ENCODE results near the gene TNFAIP8. TPM values are rescaled to one million over a fixed set of nuclear protein-coding genes. Genes with fewer than 3 reads are reported as not detected.

TNFAIP8 gene
- polyA plus RNA-seq, 1 of the 3 experiments (the other 2 are of a cell fraction) = 31.3 TPM

GRCh38 chr5:119377066-119377465 is 21.2 kb downstream of the TNFAIP8 start (continued):
- TF ChIP-seq USF2 (IDR thresholded peaks at IDR 0.05; ENCODE audit: borderline replicate concordance, low read depth, low read length) = no peak
- no peak for TF ChIP-seq MEF2A (IDR thresholded peaks at IDR 0.05; ENCODE audit: borderline replicate concordance, low read depth)
- TF ChIP-seq RXRA (IDR thresholded peaks at IDR 0.05; ENCODE audit: borderline replicate concordance, low read depth) = no peak
- no peak for TF ChIP-seq GATA2 (CRISPR knock-in tag; IDR thresholded peaks at IDR 0.05)
- TF ChIP-seq TCF12 (IDR thresholded peaks at IDR 0.05) = no peak
- no peak for TF ChIP-seq SIN3A (IDR thresholded peaks at IDR 0.05; ENCODE audit: borderline replicate concordance, low read depth, low read length)
- TF ChIP-seq SMC3 (IDR thresholded peaks at IDR 0.05; ENCODE audit: low read depth, low read length) = no peak

- Histone ChIP-seq H3K9me2 (no peaks in the 10 kb centered on the region), H3K4me1 (ENCODE audit: control insufficient read depth in 1 of 2, insufficient read depth in 2 of 2, low read depth in 1 of 2, low read length in 1 of 2) (peaks cover 0 to 11% of the 10 kb centered on the region in 2 experiments; a peak in 1 of 4 replicates), H3K27ac (ENCODE audit: low read depth in 2 of 2, low read length in 1 of 2) (peak overlapping the region; percentile 34 to 67; a peak in 2 of 4 replicates), H3K27me3 (ENCODE audit: insufficient read depth) (no peaks in the 10 kb centered on the region), H3K9me3 (no peaks in the 10 kb centered on the region), H3K36me3 (replicated peaks in 1 of 2; ENCODE audit: control insufficient read depth in 1 of 2, insufficient read depth in 2 of 2, low read length in 1 of 2) (no peaks in the 10 kb centered on the region), H4K20me1 (ENCODE audit: insufficient read depth) (no peaks in the 10 kb centered on the region), H2AFZ (ENCODE audit: low read depth) (no peak overlapping the region), H3K9ac (no peak overlapping the region), H3K79me2 (ENCODE audit: insufficient read depth) (peaks cover 8% of the 10 kb centered on the region; the same call in 1 of the 2 replicates), H3F3A (replicated peaks; ENCODE audit: insufficient read depth) (no peaks in the 10 kb centered on the region), H3K4me2 (no peak overlapping the region), H3K4me3 (ENCODE audit: low read depth in 2 of 2, low read length in 1 of 2) (no peak overlapping the region)
- WGBS (ENCODE audit: low lambda C conversion rate) = 86% methylated on average over 3 of the region's 3 CpGs
- no peak for DNase-seq
- no peak for TF ChIP-seq NRF1 (IDR thresholded peaks at IDR 0.05; ENCODE audit: low read depth, low read length)
- peak; percentile 57 for TF ChIP-seq TCF12 (IDR thresholded peaks at IDR 0.05)
- TF ChIP-seq CHD2 (IDR thresholded peaks at IDR 0.05; ENCODE audit: low read length, partially characterized antibody) = no peak
- no peak for TF ChIP-seq GABPA (IDR thresholded peaks at IDR 0.05; ENCODE audit: low read depth)
- TF ChIP-seq PBX3 (IDR thresholded peaks at IDR 0.05) = no peak
- TF ChIP-seq RXRA (IDR thresholded peaks at IDR 0.05; ENCODE audit: borderline replicate concordance, low read depth) = no peak
- no peak for TF ChIP-seq TAF1 (IDR thresholded peaks at IDR 0.05; ENCODE audit: borderline replicate concordance, low read depth, low read length)
- TF ChIP-seq EP300 (IDR thresholded peaks at IDR 0.05; ENCODE audit: borderline replicate concordance in 1 of 2, low read depth in 1 of 2, low read length in 1 of 2) = no peak
- peak; percentile 51; the same call in 1 of the 2 replicates for TF ChIP-seq NFIC (IDR thresholded peaks at IDR 0.05; ENCODE audit: borderline replicate concordance)
- CTCF ChIA-PET = interaction anchor here (1.0 to 3.4 kb wide), 2 partner anchors 8 to 390 kb away, joined by 3 to 14 read pairs; partner anchors contain the start of gene DTWD2
- POLR2A ChIA-PET = no interaction called here
Measured at GRCh38 chr5:119378075-119378700, 22.4 kb downstream of the TNFAIP8 start.

Data from SK-N-SH (cell line).